RWPE2 (cell line): ENCODE results near the gene GJB6.

Source experiments
- ATAC-seq: fragments of 200-7000 bp; cut with Tn5 transposase; 3 replicates; pipeline ENCODE4 v1.9.1; 2021; ENCODE audit warnings: low read depth
- DNase-seq: peaks from one replicate; pipeline ENCODE4 v3.0.0-alpha.2; 2020; ENCODE audit warnings: low spot score
- H3K27ac ChIP-seq: fragments of 450-650 bp; 2 replicates; pipeline ENCODE4 v1.5.1; 2017; ENCODE audit warnings: mild to moderate bottlenecking; ENCODE audit not compliant: poor library complexity, severe bottlenecking
- H3K27me3 ChIP-seq: fragments of 250-450 bp; sonication (Bioruptor Pico); 2 replicates; pipeline ENCODE4 v1.5.1; 2021; ENCODE audit warnings: mild to moderate bottlenecking, moderate library complexity; ENCODE audit not compliant: insufficient read depth, poor library complexity, severe bottlenecking
- H3K36me3 ChIP-seq: fragments of 250-450 bp; sonication (Bioruptor Pico); 2 replicates; pipeline ENCODE4 v1.5.1; 2020; ENCODE audit warnings: low read depth, mild to moderate bottlenecking, moderate library complexity
- H3K4me1 ChIP-seq: fragments of 250-450 bp; sonication (Bioruptor Pico); 2 replicates; pipeline ENCODE4 v1.5.1; 2021; ENCODE audit warnings: mild to moderate bottlenecking, moderate library complexity; ENCODE audit not compliant: insufficient read depth, poor library complexity, severe bottlenecking
- H3K4me3 ChIP-seq: fragments of 250-450 bp; sonication (Bioruptor Pico); 2 replicates; pipeline ENCODE4 v1.5.1; 2021; ENCODE audit warnings: mild to moderate bottlenecking, moderate library complexity; ENCODE audit not compliant: severe bottlenecking
- H3K9me3 ChIP-seq: fragments of 250-450 bp; sonication (Bioruptor Pico); 2 replicates; pipeline ENCODE4 v1.5.1; 2021; ENCODE audit warnings: mild to moderate bottlenecking, moderate library complexity; ENCODE audit not compliant: severe bottlenecking
- TF ChIP-seq, protein P1 (sequence below): fragments of 450-650 bp; IDR thresholded peaks from one replicate; pipeline ENCODE4 v1.5.1; 2017; ENCODE audit warnings: mild to moderate bottlenecking, moderate library complexity; ENCODE audit not compliant: poor library complexity, severe bottlenecking

Gene GJB6

DNA sequence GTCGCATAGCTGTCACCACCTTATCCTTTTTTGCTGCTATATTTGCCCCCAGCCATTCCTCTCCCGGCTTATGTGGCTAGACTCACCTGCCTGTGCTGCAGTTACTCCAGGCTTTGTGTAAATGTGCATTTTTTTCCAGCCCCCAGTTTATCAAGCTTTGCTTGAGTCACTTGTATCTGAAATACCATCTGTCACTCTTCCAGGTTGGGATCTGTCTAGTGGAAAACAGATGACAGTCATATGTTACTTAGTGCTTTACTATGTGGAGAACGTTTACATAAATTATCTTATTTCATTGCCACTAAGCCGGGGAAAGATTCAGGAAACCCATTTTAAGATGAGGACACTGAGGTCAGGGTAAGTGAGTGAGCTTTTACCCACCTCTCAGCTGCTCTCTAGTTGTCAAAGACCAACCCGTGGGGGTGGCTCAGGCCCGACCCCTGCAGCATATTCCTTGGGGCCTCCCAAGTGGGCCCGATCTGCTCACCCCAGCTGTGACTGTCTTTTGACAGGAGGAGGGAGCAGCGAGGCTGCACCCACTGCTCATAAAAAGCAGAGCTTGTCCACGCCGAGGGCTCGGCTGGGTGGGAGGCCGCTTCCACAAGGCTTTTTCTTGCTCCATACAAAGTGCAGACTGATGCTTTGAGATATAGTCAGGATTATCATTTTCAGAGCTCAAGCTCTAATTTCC, 46.6 kb downstream of the GJB6 start:
- Histone ChIP-seq H3K4me1 (peaks cover 8% of the 10 kb centered on the region), H3K27ac (no peak overlapping the region), H3K9me3 (no peaks in the 10 kb centered on the region), H3K4me3 (no peak overlapping the region), H3K36me3 (peaks cover 34% of the 10 kb centered on the region), H3K27me3 (no peaks in the 10 kb centered on the region)
- TF ChIP-seq, protein P1, sequence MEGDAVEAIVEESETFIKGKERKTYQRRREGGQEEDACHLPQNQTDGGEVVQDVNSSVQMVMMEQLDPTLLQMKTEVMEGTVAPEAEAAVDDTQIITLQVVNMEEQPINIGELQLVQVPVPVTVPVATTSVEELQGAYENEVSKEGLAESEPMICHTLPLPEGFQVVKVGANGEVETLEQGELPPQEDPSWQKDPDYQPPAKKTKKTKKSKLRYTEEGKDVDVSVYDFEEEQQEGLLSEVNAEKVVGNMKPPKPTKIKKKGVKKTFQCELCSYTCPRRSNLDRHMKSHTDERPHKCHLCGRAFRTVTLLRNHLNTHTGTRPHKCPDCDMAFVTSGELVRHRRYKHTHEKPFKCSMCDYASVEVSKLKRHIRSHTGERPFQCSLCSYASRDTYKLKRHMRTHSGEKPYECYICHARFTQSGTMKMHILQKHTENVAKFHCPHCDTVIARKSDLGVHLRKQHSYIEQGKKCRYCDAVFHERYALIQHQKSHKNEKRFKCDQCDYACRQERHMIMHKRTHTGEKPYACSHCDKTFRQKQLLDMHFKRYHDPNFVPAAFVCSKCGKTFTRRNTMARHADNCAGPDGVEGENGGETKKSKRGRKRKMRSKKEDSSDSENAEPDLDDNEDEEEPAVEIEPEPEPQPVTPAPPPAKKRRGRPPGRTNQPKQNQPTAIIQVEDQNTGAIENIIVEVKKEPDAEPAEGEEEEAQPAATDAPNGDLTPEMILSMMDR, result no peak
- DNase-seq (no peak), ATAC-seq (no peak)

DNA sequence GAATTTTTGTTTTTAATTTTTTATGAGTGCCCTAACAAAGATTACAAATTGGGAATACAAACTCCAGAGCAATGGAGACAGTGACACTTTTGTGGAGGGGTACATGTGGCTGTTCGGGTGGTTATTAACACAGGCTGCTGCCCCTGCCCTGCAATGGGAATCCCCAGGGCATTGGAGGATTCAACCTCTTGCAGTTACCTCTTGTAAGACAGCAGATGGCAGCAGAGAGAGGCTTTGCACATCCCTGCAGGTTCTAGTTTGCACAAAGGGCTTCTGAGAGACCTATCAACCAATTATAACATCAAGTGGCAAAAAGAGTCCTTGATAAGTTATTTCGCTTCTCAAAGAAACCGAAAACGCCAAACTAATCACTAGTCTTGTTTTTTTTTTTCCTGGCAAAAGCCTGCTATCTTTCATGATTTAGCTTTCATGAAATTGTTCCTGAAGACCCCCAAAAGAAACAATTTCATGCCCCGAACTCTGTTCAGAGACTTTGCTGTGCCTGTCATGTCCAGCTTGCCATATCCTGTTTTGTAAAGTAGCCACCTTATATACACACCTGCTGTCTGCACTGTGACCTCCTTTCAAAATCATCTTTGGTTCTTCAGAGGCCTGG, 49.8 kb downstream of the GJB6 start:
- Histone ChIP-seq H3K4me1 (no peaks in the 10 kb centered on the region), H3K36me3 (peaks cover 4% of the 10 kb centered on the region), H3K27ac (no peak overlapping the region), H3K27me3 (no peaks in the 10 kb centered on the region), H3K4me3 (no peak overlapping the region), H3K9me3 (no peaks in the 10 kb centered on the region)
- ATAC-seq, result peak; percentile 85
- TF ChIP-seq, protein P1, result peak; percentile 87
- no peak for DNase-seq

DNA sequence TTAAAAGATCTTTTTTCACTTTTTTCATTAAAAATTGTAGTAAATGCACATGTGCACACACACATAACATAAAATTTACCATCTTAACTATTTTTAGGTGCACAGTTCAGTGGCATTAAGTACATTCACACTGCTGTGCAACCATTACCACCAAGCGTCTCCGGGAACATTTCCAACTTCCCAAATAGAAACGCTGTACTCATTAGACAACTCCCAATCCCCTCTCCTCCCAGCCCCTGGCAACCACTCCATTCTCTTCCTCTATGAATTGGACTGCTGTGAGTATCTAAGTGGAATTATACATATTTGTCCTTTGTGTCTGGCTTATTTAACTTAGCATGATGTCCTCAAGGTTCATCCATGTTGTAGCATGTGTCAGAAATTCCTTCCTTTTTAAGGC, 50.9 kb downstream of the GJB6 start:
- no peak overlapping the region for H3K4me3 ChIP-seq

DNA sequence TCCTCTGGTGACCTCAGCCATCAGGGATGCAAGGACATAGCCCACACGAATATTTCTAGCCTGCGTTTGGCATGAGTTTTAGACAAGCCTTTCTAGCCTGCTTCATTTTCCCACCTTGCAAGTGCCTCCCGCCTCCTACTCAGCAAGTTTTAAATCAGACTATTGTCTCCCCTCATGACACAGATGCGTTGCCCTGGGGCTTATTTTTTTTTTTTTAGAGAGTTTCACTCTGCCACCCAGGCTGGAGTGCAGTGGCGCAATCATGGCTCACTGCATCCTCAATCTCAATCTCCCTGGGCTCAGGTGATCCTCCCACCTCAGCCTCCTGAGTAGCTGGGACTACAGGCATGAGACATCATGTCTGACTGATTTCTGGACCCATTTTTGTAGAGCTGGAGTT, 54.0 kb downstream of the GJB6 start:
- ATAC-seq (no peak), DNase-seq (no peak)
- Histone ChIP-seq H3K9me3 (no peaks in the 10 kb centered on the region), H3K27me3 (no peaks in the 10 kb centered on the region), H3K4me3 (no peak overlapping the region), H3K36me3 (no peaks in the 10 kb centered on the region), H3K4me1 (peaks cover 11% of the 10 kb centered on the region), H3K27ac (no peak overlapping the region)
- TF ChIP-seq, protein P1, result no peak

More for the DNA sequence above, 50.9 kb downstream of the GJB6 start:
- no peak for DNase-seq
- TF ChIP-seq, protein P1, result no peak
- Histone ChIP-seq H3K27ac (no peak overlapping the region), H3K27me3 (no peaks in the 10 kb centered on the region), H3K4me1 (no peaks in the 10 kb centered on the region), H3K9me3 (no peaks in the 10 kb centered on the region), H3K36me3 (no peaks in the 10 kb centered on the region)
- ATAC-seq, result no peak
